HEK293 (cell line): Measurements from ENCODE around the gene SYNPO.

Source experiments
- CTCF ChIA-PET: fragments of 350-600 bp; formaldehyde crosslinking; extraction: SDS; loops from one replicate; lab custom pipeline; 2021; ENCODE audit warnings: antibody characterized with exemption; lab: Yijun Ruan, JAX
- POLR2A ChIA-PET: fragments of 300-600 bp; formaldehyde crosslinking; extraction: SDS; loops from one replicate; lab custom pipeline; 2020; ENCODE audit warnings: antibody characterized with exemption, inconsistent platforms; lab: Yijun Ruan, JAX
- H3K27ac ChIP-seq: fragments of 200-500 bp; sonication (Bioruptor generic); 2 replicates; pipeline ENCODE4 v1.5.1; 2014; ENCODE audit warnings: low read depth, low read length, control low read depth, inconsistent platforms; ENCODE audit errors: extremely low read depth
- H3K36me3 ChIP-seq, 2 experiments: fragments of 200-500 bp in 1 of 2; sonication (Bioruptor generic) in 1 of 2; 1 replicate in 1 of 2; 2 replicates in 1 of 2; pipeline ENCODE4 v1.5.1; 2014 to 2017; ENCODE audit warnings: inconsistent platforms in 2 of 2, low read length in 2 of 2; ENCODE audit not compliant: control insufficient read depth in 2 of 2, insufficient read depth in 1 of 2
- H3K4me1 ChIP-seq: fragments of 200-500 bp; sonication (Bioruptor generic); 2 replicates; pipeline ENCODE4 v1.5.1; 2014; ENCODE audit warnings: mild to moderate bottlenecking, low read length, inconsistent platforms; ENCODE audit not compliant: control insufficient read depth, insufficient read depth
- H3K4me3 ChIP-seq: 2 replicates; pipeline ENCODE4 v1.5.1; 2011; ENCODE audit warnings: low read depth, mild to moderate bottlenecking, control low read depth, low read length, moderate library complexity
- H3K9me3 ChIP-seq: fragments of 200-500 bp; sonication (Bioruptor generic); 2 replicates; pipeline ENCODE4 v1.5.1; 2014; ENCODE audit warnings: low read depth, low read length, inconsistent platforms; ENCODE audit not compliant: control insufficient read depth, insufficient read depth
- GLIS1 ChIP-seq: fragments of 450-650 bp; formaldehyde crosslinking; IDR thresholded peaks from 2 replicates; pipeline ENCODE4 v1.5.1; 2016; ENCODE audit warnings: missing biosample characterization, missing genetic modification characterization
- HOXD13 ChIP-seq: sonication (generic); formaldehyde crosslinking; IDR thresholded peaks from 2 replicates; pipeline ENCODE4 v1.8.0; 2022; ENCODE audit warnings: missing genetic modification reagents, borderline replicate concordance
- SP3 ChIP-seq: fragments of 450-650 bp; formaldehyde crosslinking; IDR thresholded peaks from 2 replicates; pipeline ENCODE4 v1.5.1; 2016; ENCODE audit warnings: missing biosample characterization, missing genetic modification characterization
- ZIC2 ChIP-seq: fragments of 450-650 bp; formaldehyde crosslinking; IDR thresholded peaks from 2 replicates; pipeline ENCODE4 v1.5.1; 2016; ENCODE audit warnings: missing biosample characterization, missing genetic modification characterization
- ZNF510 ChIP-seq: fragments of 450-650 bp; formaldehyde crosslinking; IDR thresholded peaks from 2 replicates; pipeline ENCODE4 v1.5.1; 2018; ENCODE audit warnings: mild to moderate bottlenecking, missing genetic modification characterization, missing biosample characterization; ENCODE audit not compliant: insufficient replicate concordance
- ZNF707 ChIP-seq: fragments of 450-650 bp; formaldehyde crosslinking; IDR thresholded peaks from 2 replicates; pipeline ENCODE4 v1.5.1; 2016; ENCODE audit warnings: missing biosample characterization, missing genetic modification characterization
- ZNF747 ChIP-seq: fragments of 450-650 bp; formaldehyde crosslinking; IDR thresholded peaks from 2 replicates; pipeline ENCODE4 v1.5.1; 2016; ENCODE audit warnings: missing biosample characterization, missing genetic modification characterization
- ZNF768 ChIP-seq: fragments of 450-650 bp; formaldehyde crosslinking; IDR thresholded peaks from 2 replicates; pipeline ENCODE4 v1.5.1; 2018; ENCODE audit warnings: missing biosample characterization, mild to moderate bottlenecking, missing genetic modification characterization
- TF ChIP-seq, protein P1 (sequence below): fragments of 450-650 bp; formaldehyde crosslinking; IDR thresholded peaks from 2 replicates; pipeline ENCODE4 v1.5.1; 2016; ENCODE audit warnings: missing biosample characterization, missing genetic modification characterization
- TF ChIP-seq, protein P2 (sequence below): fragments of 450-650 bp; formaldehyde crosslinking; IDR thresholded peaks from 2 replicates; pipeline ENCODE4 v1.5.1; 2017; ENCODE audit warnings: missing biosample characterization, missing genetic modification characterization
- TF ChIP-seq, protein P3 (sequence below): fragments of 450-650 bp; formaldehyde crosslinking; IDR thresholded peaks from 2 replicates; pipeline ENCODE4 v1.5.1; 2016; ENCODE audit warnings: missing biosample characterization, missing genetic modification characterization
- TF ChIP-seq, protein P4 (sequence below): sonication (generic); formaldehyde crosslinking; IDR thresholded peaks from 2 replicates; pipeline ENCODE4 v1.8.1; 2022; ENCODE audit warnings: mild to moderate bottlenecking, moderate library complexity, missing genetic modification reagents

SYNPO gene

DNA sequence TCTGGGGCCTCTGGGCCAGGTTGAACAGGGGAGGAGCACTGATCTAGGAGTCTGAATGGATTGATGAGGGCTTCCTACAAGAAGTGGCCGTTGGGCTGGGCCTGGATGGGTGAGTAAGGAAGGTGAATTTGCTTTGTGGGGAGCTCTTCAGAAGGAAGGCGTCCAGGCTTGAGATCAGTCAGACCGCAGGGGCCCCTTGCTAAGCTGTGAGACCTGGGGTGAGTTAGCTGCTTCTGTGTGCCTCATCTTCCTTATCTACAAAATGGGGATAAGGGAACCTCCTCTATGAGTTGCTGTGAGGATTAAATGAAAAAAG, 1.1 kb upstream of the SYNPO start:
- CTCF ChIA-PET = interaction anchor here (0.6 to 9.4 kb wide), 5 partner anchors 17 to 207 kb away, joined by 3 to 60 read pairs (median 3); no protein-coding TSS in a partner anchor
- no peak overlapping the region for H3K27ac ChIP-seq

DNA sequence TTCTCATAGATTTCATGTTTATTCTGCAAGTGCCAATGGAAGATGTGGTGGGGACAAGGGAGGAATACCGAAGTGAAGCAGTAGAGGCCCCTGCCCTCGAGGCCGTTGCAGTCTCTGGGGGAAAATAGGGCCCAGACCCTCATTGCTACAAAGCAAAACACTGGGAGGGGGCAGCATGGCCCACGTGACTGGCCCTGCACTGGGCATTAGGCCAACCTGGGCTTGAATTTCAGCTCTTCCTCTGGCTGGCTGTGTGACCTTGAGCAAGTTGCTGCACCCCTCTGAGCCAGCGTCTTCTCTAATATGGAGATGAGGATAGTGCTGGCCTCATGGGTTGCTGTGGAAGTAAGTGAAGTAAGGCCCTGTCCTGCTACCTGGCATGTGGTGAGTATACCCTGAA, 709 bp upstream of the SYNPO start:
- Histone ChIP-seq H3K9me3 (no peaks in the 10 kb centered on the region), H3K4me1 (peaks cover 29% of the 10 kb centered on the region), H3K27ac (no peak overlapping the region), H3K4me3 (no peak overlapping the region), H3K36me3 (no peaks in the 10 kb centered on the region)
- ChIA-PET POLR2A (interaction anchor here (1.3 kb wide), 1 partner anchor 23 kb away, joined by 3 read pairs; no protein-coding TSS in a partner anchor), CTCF (interaction anchor here (0.6 to 9.4 kb wide), 7 partner anchors 14 to 207 kb away, joined by 3 to 60 read pairs (median 4); no protein-coding TSS in a partner anchor)
- TF ChIP-seq, protein P1, sequence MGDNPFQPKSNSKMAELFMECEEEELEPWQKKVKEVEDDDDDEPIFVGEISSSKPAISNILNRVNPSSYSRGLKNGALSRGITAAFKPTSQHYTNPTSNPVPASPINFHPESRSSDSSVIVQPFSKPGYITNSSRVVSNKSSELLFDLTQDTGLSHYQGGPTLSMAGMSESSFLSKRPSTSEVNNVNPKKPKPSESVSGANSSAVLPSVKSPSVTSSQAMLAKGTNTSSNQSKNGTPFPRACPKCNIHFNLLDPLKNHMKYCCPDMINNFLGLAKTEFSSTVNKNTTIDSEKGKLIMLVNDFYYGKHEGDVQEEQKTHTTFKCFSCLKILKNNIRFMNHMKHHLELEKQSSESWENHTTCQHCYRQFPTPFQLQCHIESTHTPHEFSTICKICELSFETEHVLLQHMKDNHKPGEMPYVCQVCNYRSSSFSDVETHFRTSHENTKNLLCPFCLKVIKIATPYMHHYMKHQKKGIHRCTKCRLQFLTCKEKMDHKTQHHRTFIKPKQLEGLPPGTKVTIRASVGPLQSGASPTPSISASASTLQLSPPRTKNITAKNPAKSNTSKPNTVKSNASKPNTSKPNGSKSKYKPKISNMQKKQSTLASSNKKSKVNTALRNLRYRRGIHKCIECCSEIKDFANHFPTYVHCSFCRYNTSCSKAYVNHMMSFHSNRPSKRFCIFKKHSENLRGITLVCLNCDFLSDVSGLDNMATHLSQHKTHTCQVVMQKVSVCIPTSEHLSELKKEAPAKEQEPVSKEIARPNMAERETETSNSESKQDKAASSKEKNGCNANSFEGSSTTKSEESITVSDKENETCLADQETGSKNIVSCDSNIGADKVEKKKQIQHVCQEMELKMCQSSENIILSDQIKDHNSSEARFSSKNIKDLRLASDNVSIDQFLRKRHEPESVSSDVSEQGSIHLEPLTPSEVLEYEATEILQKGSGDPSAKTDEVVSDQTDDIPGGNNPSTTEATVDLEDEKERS (tag by site-specific recombination) = no peak
- TF ChIP-seq, protein P2, sequence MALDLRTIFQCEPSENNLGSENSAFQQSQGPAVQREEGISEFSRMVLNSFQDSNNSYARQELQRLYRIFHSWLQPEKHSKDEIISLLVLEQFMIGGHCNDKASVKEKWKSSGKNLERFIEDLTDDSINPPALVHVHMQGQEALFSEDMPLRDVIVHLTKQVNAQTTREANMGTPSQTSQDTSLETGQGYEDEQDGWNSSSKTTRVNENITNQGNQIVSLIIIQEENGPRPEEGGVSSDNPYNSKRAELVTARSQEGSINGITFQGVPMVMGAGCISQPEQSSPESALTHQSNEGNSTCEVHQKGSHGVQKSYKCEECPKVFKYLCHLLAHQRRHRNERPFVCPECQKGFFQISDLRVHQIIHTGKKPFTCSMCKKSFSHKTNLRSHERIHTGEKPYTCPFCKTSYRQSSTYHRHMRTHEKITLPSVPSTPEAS = no peak
- TF ChIP-seq ZNF768 (tag by site-specific recombination) (peak; percentile 90), ZNF510 (tag by site-specific recombination) (no peak)
- TF ChIP-seq, protein P3, sequence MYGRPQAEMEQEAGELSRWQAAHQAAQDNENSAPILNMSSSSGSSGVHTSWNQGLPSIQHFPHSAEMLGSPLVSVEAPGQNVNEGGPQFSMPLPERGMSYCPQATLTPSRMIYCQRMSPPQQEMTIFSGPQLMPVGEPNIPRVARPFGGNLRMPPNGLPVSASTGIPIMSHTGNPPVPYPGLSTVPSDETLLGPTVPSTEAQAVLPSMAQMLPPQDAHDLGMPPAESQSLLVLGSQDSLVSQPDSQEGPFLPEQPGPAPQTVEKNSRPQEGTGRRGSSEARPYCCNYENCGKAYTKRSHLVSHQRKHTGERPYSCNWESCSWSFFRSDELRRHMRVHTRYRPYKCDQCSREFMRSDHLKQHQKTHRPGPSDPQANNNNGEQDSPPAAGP (tag by site-specific recombination) = no peak

More for the DNA sequence above, 1.1 kb upstream of the SYNPO start:
- TF ChIP-seq, protein P1 (tag by site-specific recombination) = no peak
- TF ChIP-seq ZNF707 (tag by site-specific recombination) (no peak), SP3 (tag by site-specific recombination) (no peak)
- POLR2A ChIA-PET = interaction anchor here (1.2 to 1.3 kb wide), 2 partner anchors 11 to 23 kb away, joined by 3 read pairs; no protein-coding TSS in a partner anchor
- no peak overlapping the region for H3K4me3 ChIP-seq
- no peaks in the 10 kb centered on the region for H3K36me3 ChIP-seq
- no peaks in the 10 kb centered on the region for H3K9me3 ChIP-seq
- H3K4me1 ChIP-seq = peaks cover 25% of the 10 kb centered on the region

DNA sequence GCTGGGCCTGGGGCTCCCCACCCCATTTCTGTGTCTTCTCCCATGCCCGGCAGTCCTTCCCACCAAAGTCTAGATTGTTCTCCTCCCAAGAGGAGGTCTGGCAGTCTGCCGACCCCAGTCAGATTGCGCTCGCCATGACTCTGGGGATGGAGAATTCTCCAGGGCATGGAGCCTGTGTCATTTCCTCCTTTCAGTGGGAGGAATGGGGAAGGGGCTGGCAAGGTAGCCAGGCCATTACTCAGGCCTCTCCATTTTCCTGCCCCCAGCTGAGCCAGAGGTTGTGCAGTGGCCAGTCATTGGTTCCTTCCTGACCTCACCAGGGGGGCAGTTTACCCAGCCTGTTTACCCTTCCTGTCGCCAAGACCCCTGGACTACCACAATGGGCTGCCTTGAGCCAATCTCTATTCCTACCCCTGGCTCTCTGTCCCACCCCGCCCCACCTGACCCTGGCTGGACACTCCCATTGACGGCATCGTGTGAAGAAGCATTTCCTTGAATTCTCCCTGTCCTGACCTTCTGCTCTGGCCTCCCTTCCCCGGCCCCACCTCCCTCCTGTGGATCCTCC, 628 bp downstream of the SYNPO start:
- Histone ChIP-seq H3K4me3 (no peak overlapping the region), H3K36me3 (no peaks in the 10 kb centered on the region), H3K9me3 (no peaks in the 10 kb centered on the region), H3K4me1 (peaks cover 33% of the 10 kb centered on the region), H3K27ac (no peak overlapping the region)
- TF ChIP-seq GLIS1 (peak; percentile 34; the same call in 1 of the 2 replicates), HOXD13 (no peak), ZIC2 (tag by site-specific recombination) (0 out of 2 replicates have a peak, but pooled peaks have one; percentile 16), ZNF747 (tag by site-specific recombination) (no peak)
- TF ChIP-seq, protein P4, sequence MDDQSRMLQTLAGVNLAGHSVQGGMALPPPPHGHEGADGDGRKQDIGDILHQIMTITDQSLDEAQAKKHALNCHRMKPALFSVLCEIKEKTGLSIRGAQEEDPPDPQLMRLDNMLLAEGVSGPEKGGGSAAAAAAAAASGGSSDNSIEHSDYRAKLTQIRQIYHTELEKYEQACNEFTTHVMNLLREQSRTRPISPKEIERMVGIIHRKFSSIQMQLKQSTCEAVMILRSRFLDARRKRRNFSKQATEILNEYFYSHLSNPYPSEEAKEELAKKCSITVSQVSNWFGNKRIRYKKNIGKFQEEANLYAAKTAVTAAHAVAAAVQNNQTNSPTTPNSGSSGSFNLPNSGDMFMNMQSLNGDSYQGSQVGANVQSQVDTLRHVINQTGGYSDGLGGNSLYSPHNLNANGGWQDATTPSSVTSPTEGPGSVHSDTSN (CRISPR knock-in tag) = no peak
- ChIA-PET CTCF (interaction anchor here (0.6 to 9.4 kb wide), 7 partner anchors 10 to 180 kb away, joined by 3 to 60 read pairs (median 4); no protein-coding TSS in a partner anchor), POLR2A (interaction anchor here (0.9 to 1.0 kb wide), 3 partner anchors 9 to 191 kb away, joined by 3 to 4 read pairs (median 3); partner anchors contain the start of gene RPS14)
